Eye (tissue), 1 donor: ENCODE measurements around the gene IRGM.
"Not testable (repeated sequence)": the region's sequence is repeated elsewhere in the genome, so short reads cannot be mapped to it uniquely, and the experiment has no call there.

Experiments
- DNase-seq: peaks from one replicate; pipeline ENCODE4 v3.0.0-alpha.2; 2015

The IRGM gene

GRCh38 chr5:150846308-150846653 lies at the start of gene IRGM:
Gene IRGM, plus strand, starts transcription at chr5:150846521. Its CDS starts 1,603 bp downstream, at chr5:150848124.
- not testable (repeated sequence) for DNase-seq

- no peak for DNase-seq
Measured at GRCh38 chr5:150797384-150797783, 48.9 kb upstream of the IRGM start.

GRCh38 chr5:150801117-150801927 lies 45.0 kb upstream of the IRGM start:
- DNase-seq: peak; percentile 93

GRCh38 chr5:150804388-150804787 lies 41.9 kb upstream of the IRGM start:
- DNase-seq: no peak

- no peak for DNase-seq
Measured at GRCh38 chr5:150809363-150809762, 37.0 kb upstream of the IRGM start.

GRCh38 chr5:150815010-150815409 lies 31.3 kb upstream of the IRGM start:
- no peak for DNase-seq

- DNase-seq: no peak
Measured at GRCh38 chr5:150816946-150817345, 29.4 kb upstream of the IRGM start.

- DNase-seq: no peak
Measured at GRCh38 chr5:150829744-150830143, 16.6 kb upstream of the IRGM start.

- not testable (repeated sequence) for DNase-seq
Measured at GRCh38 chr5:150831821-150832220, 14.5 kb upstream of the IRGM start.

- no peak for DNase-seq
Measured at GRCh38 chr5:150836064-150836463, 10.3 kb upstream of the IRGM start.

- no peak for DNase-seq
Measured at GRCh38 chr5:150836703-150837102, 9.6 kb upstream of the IRGM start.

GRCh38 chr5:150845185-150845859 lies 999 bp upstream of the IRGM start:
- not testable (repeated sequence) for DNase-seq

GRCh38 chr5:150846654-150847333 lies 473 bp downstream of the IRGM start:
- peak; percentile 90 for DNase-seq

GRCh38 chr5:150847334-150847695 lies 994 bp downstream of the IRGM start:
- DNase-seq: no peak

GRCh38 chr5:150848271-150848670 lies 1.9 kb downstream of the IRGM start:
- DNase-seq: no peak

- DNase-seq: no peak
Measured at GRCh38 chr5:150851039-150851438, 4.7 kb downstream of the IRGM start.

- no peak for DNase-seq
Measured at GRCh38 chr5:150853561-150853960, 7.2 kb downstream of the IRGM start.

- not testable (repeated sequence) for DNase-seq
Measured at GRCh38 chr5:150856700-150857099, 10.4 kb downstream of the IRGM start.

GRCh38 chr5:150860246-150860821 lies 14.0 kb downstream of the IRGM start:
- no peak for DNase-seq

GRCh38 chr5:150862070-150862469 lies 15.7 kb downstream of the IRGM start:
- no peak for DNase-seq

- no peak for DNase-seq
Measured at GRCh38 chr5:150879358-150879757, 33.0 kb downstream of the IRGM start.

GRCh38 chr5:150895431-150896428 lies 49.4 kb downstream of the IRGM start:
- no peak for DNase-seq
